ENCODE results near the gene OGFR. TPM values are rescaled to one million over a fixed set of nuclear protein-coding genes. Genes with fewer than 3 reads are reported as not detected.
A peak's percentile ranks its signal among the peaks of the same experiment; 100 is the strongest.

Gene OGFR
- polyA plus RNA-seq, 1 donor: 46.1 TPM

GRCh38 chr20:62815066-62815991, 10.7 kb downstream of the OGFR start:
- peaks cover 31% of the 10 kb centered on the region for H3K36me3 ChIP-seq (ENCODE audit: control insufficient read depth, insufficient read depth, low read length)
- H3K27me3 ChIP-seq (ENCODE audit: control insufficient read depth, insufficient read depth, low read length): peaks cover 36% of the 10 kb centered on the region
- H3K27ac ChIP-seq (ENCODE audit: low read length): no peak overlapping the region
- DNase-seq: peak in 1 of 2 donors; percentile 57
- H3K9me3 ChIP-seq (ENCODE audit: control insufficient read depth, low read depth, low read length): peaks cover 7% of the 10 kb centered on the region
- peaks cover 28% of the 10 kb centered on the region for H3K4me1 ChIP-seq (ENCODE audit: control insufficient read depth, insufficient read depth, low read length)
- WGBS (ENCODE audit: insufficient coverage, low lambda C conversion rate): no CpG with 5 or more reads among the region's 24 CpGs
- H3K4me3 ChIP-seq (ENCODE audit: low read length): no peak overlapping the region

- DNase-seq: no peak
- peaks cover 36% of the 10 kb centered on the region for H3K27me3 ChIP-seq (ENCODE audit: control insufficient read depth, insufficient read depth, low read length)
These were observed 11.6 kb downstream of the OGFR start for GRCh38 chr20:62816031-62816883.

GRCh38 chr20:62816884-62817873, 12.5 kb downstream of the OGFR start, which contains the start of gene COL9A3:
TSS of gene COL9A3 (plus strand) at chr20:62817050. CDS start at chr20:62817065, 15 bp downstream.
- no CpG with 5 or more reads among the region's 108 CpGs for whole genome bisulfite sequencing (ENCODE audit: insufficient coverage, low lambda C conversion rate)
- Histone ChIP-seq H3K4me3 (ENCODE audit: low read length) (peak within 1 kb of the TSS; percentile 1), H3K27ac (ENCODE audit: low read length) (no peak within 1 kb of the TSS)

More at GRCh38 chr20:62816031-62816883, 11.6 kb downstream of the OGFR start:
- H3K27ac ChIP-seq (ENCODE audit: low read length): no peak overlapping the region
- H3K4me3 ChIP-seq (ENCODE audit: low read length): peak overlapping the region; percentile 1
- H3K36me3 ChIP-seq (ENCODE audit: control insufficient read depth, insufficient read depth, low read length): peaks cover 22% of the 10 kb centered on the region
- peaks cover 28% of the 10 kb centered on the region for H3K4me1 ChIP-seq (ENCODE audit: control insufficient read depth, insufficient read depth, low read length)
- peaks cover 7% of the 10 kb centered on the region for H3K9me3 ChIP-seq (ENCODE audit: control insufficient read depth, low read depth, low read length)
- no CpG with 5 or more reads among the region's 57 CpGs for WGBS (ENCODE audit: insufficient coverage, low lambda C conversion rate)

GRCh38 chr20:62817975-62818591, 13.4 kb downstream of the OGFR start:
- Histone ChIP-seq H3K4me1 (ENCODE audit: control insufficient read depth, insufficient read depth, low read length) (peaks cover 28% of the 10 kb centered on the region), H3K9me3 (ENCODE audit: control insufficient read depth, low read depth, low read length) (peaks cover 7% of the 10 kb centered on the region), H3K27me3 (ENCODE audit: control insufficient read depth, insufficient read depth, low read length) (peaks cover 36% of the 10 kb centered on the region), H3K27ac (ENCODE audit: low read length) (peak overlapping the region; percentile 33), H3K36me3 (ENCODE audit: control insufficient read depth, insufficient read depth, low read length) (peaks cover 4% of the 10 kb centered on the region), H3K4me3 (ENCODE audit: low read length) (no peak overlapping the region)
- no CpG with 5 or more reads among the region's 12 CpGs for WGBS (ENCODE audit: insufficient coverage, low lambda C conversion rate)
- DNase-seq: no peak

More at GRCh38 chr20:62816884-62817873, 12.5 kb downstream of the OGFR start, which contains the start of gene COL9A3:
- peaks cover 13% of the 10 kb centered on the region for H3K36me3 ChIP-seq (ENCODE audit: control insufficient read depth, insufficient read depth, low read length)
- H3K4me1 ChIP-seq (ENCODE audit: control insufficient read depth, insufficient read depth, low read length): peaks cover 28% of the 10 kb centered on the region
- DNase-seq: peak in 1 of 2 donors; percentile 37
- peaks cover 36% of the 10 kb centered on the region for H3K27me3 ChIP-seq (ENCODE audit: control insufficient read depth, insufficient read depth, low read length)
- H3K9me3 ChIP-seq (ENCODE audit: control insufficient read depth, low read depth, low read length): peaks cover 7% of the 10 kb centered on the region

GRCh38 chr20:62818592-62819493, 14.2 kb downstream of the OGFR start:
- peak overlapping the region; percentile 33 for H3K27ac ChIP-seq (ENCODE audit: low read length)
- DNase-seq: peak in 1 of 2 donors; percentile 63
- no CpG with 5 or more reads among the region's 25 CpGs for WGBS (ENCODE audit: insufficient coverage, low lambda C conversion rate)
- peaks cover 30% of the 10 kb centered on the region for H3K4me1 ChIP-seq (ENCODE audit: control insufficient read depth, insufficient read depth, low read length)
- no peak overlapping the region for H3K4me3 ChIP-seq (ENCODE audit: low read length)
- no peaks in the 10 kb centered on the region for H3K36me3 ChIP-seq (ENCODE audit: control insufficient read depth, insufficient read depth, low read length)
- H3K27me3 ChIP-seq (ENCODE audit: control insufficient read depth, insufficient read depth, low read length): peaks cover 36% of the 10 kb centered on the region
- H3K9me3 ChIP-seq (ENCODE audit: control insufficient read depth, low read depth, low read length): peaks cover 7% of the 10 kb centered on the region

- no peaks in the 10 kb centered on the region for H3K36me3 ChIP-seq (ENCODE audit: control insufficient read depth, insufficient read depth, low read length)
- H3K9me3 ChIP-seq (ENCODE audit: control insufficient read depth, low read depth, low read length): peaks cover 7% of the 10 kb centered on the region
- no peak overlapping the region for H3K27ac ChIP-seq (ENCODE audit: low read length)
- peaks cover 38% of the 10 kb centered on the region for H3K4me1 ChIP-seq (ENCODE audit: control insufficient read depth, insufficient read depth, low read length)
- DNase-seq: no peak
- WGBS (ENCODE audit: insufficient coverage, low lambda C conversion rate): no CpG with 5 or more reads among the region's 16 CpGs
- peaks cover 34% of the 10 kb centered on the region for H3K27me3 ChIP-seq (ENCODE audit: control insufficient read depth, insufficient read depth, low read length)
- no peak overlapping the region for H3K4me3 ChIP-seq (ENCODE audit: low read length)
These were observed 15.0 kb downstream of the OGFR start for GRCh38 chr20:62819494-62820174.

GRCh38 chr20:62820208-62820961, 15.8 kb downstream of the OGFR start:
- H3K9me3 ChIP-seq (ENCODE audit: control insufficient read depth, low read depth, low read length): peaks cover 7% of the 10 kb centered on the region
- no peak for DNase-seq
- peaks cover 27% of the 10 kb centered on the region for H3K27me3 ChIP-seq (ENCODE audit: control insufficient read depth, insufficient read depth, low read length)
- WGBS (ENCODE audit: insufficient coverage, low lambda C conversion rate): no CpG with 5 or more reads among the region's 23 CpGs
- no peaks in the 10 kb centered on the region for H3K36me3 ChIP-seq (ENCODE audit: control insufficient read depth, insufficient read depth, low read length)
- H3K27ac ChIP-seq (ENCODE audit: low read length): no peak overlapping the region
- H3K4me3 ChIP-seq (ENCODE audit: low read length): no peak overlapping the region
- H3K4me1 ChIP-seq (ENCODE audit: control insufficient read depth, insufficient read depth, low read length): peaks cover 37% of the 10 kb centered on the region

All from large intestine (tissue), 3 donors.